ENCODE data around the gene RGS1.

GRCh38 chr1:192601567-192601966 lies 26.0 kb downstream of the RGS1 start:
- TF ChIP-seq MAX (CRISPR knock-in tag; IDR thresholded peaks at IDR 0.05), result no peak
- no peak for TF ChIP-seq SPI1 (IDR thresholded peaks at IDR 0.05; ENCODE audit: borderline replicate concordance, low read depth, low read length)
- TF ChIP-seq ZNF121 (CRISPR knock-in tag; conservative IDR thresholded peaks at IDR 0.05), result no peak
- TF ChIP-seq NFATC3 (IDR thresholded peaks at IDR 0.05), result no peak
- no peak for TF ChIP-seq ZBTB1 (CRISPR knock-in tag; IDR thresholded peaks at IDR 0.05; ENCODE audit: borderline replicate concordance, low read depth)
- no peak for TF ChIP-seq GTF2F1 (IDR thresholded peaks at IDR 0.05; ENCODE audit: low read depth, low read length)
- TF ChIP-seq LEF1 (IDR thresholded peaks at IDR 0.05), result no peak
- no peak for TF ChIP-seq TEAD4 (IDR thresholded peaks at IDR 0.05; ENCODE audit: low read length)
- TF ChIP-seq TEAD4 (CRISPR knock-in tag; IDR thresholded peaks at IDR 0.05; ENCODE audit: borderline replicate concordance), result no peak
- TF ChIP-seq ZKSCAN8 (CRISPR knock-in tag; IDR thresholded peaks at IDR 0.05), result no peak
- TF ChIP-seq TCF15 (CRISPR knock-in tag; IDR thresholded peaks at IDR 0.05), result no peak
- no peak for TF ChIP-seq TFAP4 (CRISPR knock-in tag; IDR thresholded peaks at IDR 0.05; ENCODE audit: borderline replicate concordance)
- TF ChIP-seq CBX8 (IDR thresholded peaks at IDR 0.05; ENCODE audit: borderline replicate concordance, extremely low read depth, low read depth, low read length, poor library complexity, severe bottlenecking), result no peak

Measured in K562 (cell line).